ENCODE results near the gene SMIM3. TPM values are rescaled to one million over a fixed set of nuclear protein-coding genes. Genes with fewer than 3 reads are reported as not detected.

SMIM3 gene
- total and polyA plus RNA-seq, 2 experiments from 2014 or later: 6.2 to 7.6 TPM

- TF ChIP-seq CTCF (conservative IDR thresholded peaks at IDR 0.05; ENCODE audit: low read depth in 2 of 2): no peak
- TF ChIP-seq REST (IDR thresholded peaks at IDR 0.05; ENCODE audit: unreplicated experiment): no peak
- TF ChIP-seq EZH2 (IDR thresholded peaks at IDR 0.05; ENCODE audit: low read depth, unreplicated experiment): no peak
- no peak for TF ChIP-seq POLR2AphosphoS5 (IDR thresholded peaks at IDR 0.05; ENCODE audit: low read depth)
- TF ChIP-seq NANOG (IDR thresholded peaks at IDR 0.05; ENCODE audit: borderline replicate concordance): no peak
Measured at GRCh38 chr5:150753863-150754262, 24.7 kb upstream of the SMIM3 start (continued).

- Histone ChIP-seq H3K27ac (ENCODE audit: low read depth) (no peak overlapping the region), H3K9me2 (ENCODE audit: insufficient read depth) (no peaks in the 10 kb centered on the region)
- TF ChIP-seq CTCF (conservative IDR thresholded peaks at IDR 0.05; ENCODE audit: low read depth in 2 of 2) (no peak), ETS1 (IDR thresholded peaks at IDR 0.05) (no peak), NANOG (IDR thresholded peaks at IDR 0.05; ENCODE audit: borderline replicate concordance) (no peak), ZNF462 (CRISPR knock-in tag; IDR thresholded peaks at IDR 0.05) (no peak), EZH2 (IDR thresholded peaks at IDR 0.05; ENCODE audit: low read depth, unreplicated experiment) (no peak), CREB1 (CRISPR knock-in tag; IDR thresholded peaks at IDR 0.05; ENCODE audit: low read depth) (no peak)
Measured at GRCh38 chr5:150757087-150757649, 21.4 kb upstream of the SMIM3 start.

More at GRCh38 chr5:150757087-150757649, 21.4 kb upstream of the SMIM3 start:
- H3K36me3 Mint-ChIP-seq (ENCODE audit: low read depth): peaks cover 51% of the 10 kb centered on the region
- Histone ChIP-seq H3K4me2 (peak overlapping the region; percentile 82), H3F3A (replicated peaks; ENCODE audit: low read depth) (no peaks in the 10 kb centered on the region), H3K4me3 (peak overlapping the region; percentile 72), H4K20me1 (replicated peaks; ENCODE audit: insufficient read depth) (no peaks in the 10 kb centered on the region), H3K27me3 (ENCODE audit: insufficient read depth) (no peaks in the 10 kb centered on the region; the same call in 1 of the 2 replicates), H3K79me2 (replicated peaks; ENCODE audit: insufficient read depth) (peaks cover 31% of the 10 kb centered on the region), H2AFZ (no peak overlapping the region), H3K4me1 (ENCODE audit: insufficient read depth) (peaks cover 8% of the 10 kb centered on the region; the same call in 1 of the 2 replicates), H3K36me3 (ENCODE audit: insufficient read depth) (peaks cover 14% of the 10 kb centered on the region)
- H3K4me1 Mint-ChIP-seq: peaks cover 4% of the 10 kb centered on the region; the same call in 2 of the 3 replicates
- H3K27me3 Mint-ChIP-seq (ENCODE audit: insufficient read depth, low read depth, poor library complexity): peaks cover 7% of the 10 kb centered on the region
- no peak overlapping the region; the same call in 1 of the 2 replicates for H3K27ac Mint-ChIP-seq
- peaks cover 12% of the 10 kb centered on the region for H3K9me3 Mint-ChIP-seq
- no peak overlapping the region; the same call in 1 of the 3 replicates for H3K4me3 Mint-ChIP-seq
- DNase-seq (ENCODE audit: low spot score) (no peak), ATAC-seq (no peak)

Data from GM23338 (cell line).